OCI-LY1 (cell line): ENCODE results near the gene BMP8A.
"Not testable (repeated sequence)": the region's sequence is repeated elsewhere in the genome, so short reads cannot be mapped to it uniquely, and the experiment has no call there.

Experiments used
- H2AFZ ChIP-seq: fragments of 200-600 bp; sonication (generic), shearing (Covaris generic); 2 replicates; pipeline ENCODE4 v1.6.0; 2014; ENCODE audit warnings: antibody characterized with exemption, mild to moderate bottlenecking, low read length
- H3F3A ChIP-seq: fragments of 200-600 bp; sonication (generic), shearing (Covaris generic); 2 replicates; pipeline ENCODE4 v1.6.0; 2014; ENCODE audit warnings: mild to moderate bottlenecking, antibody characterized with exemption, low read length, moderate library complexity; ENCODE audit not compliant: insufficient read depth
- H3K27ac ChIP-seq: fragments of 200-600 bp; sonication (generic); 2 replicates; pipeline ENCODE4 v1.5.1; 2014; ENCODE audit warnings: low read length, mixed run types, mild to moderate bottlenecking, low read depth; ENCODE audit not compliant: poor library complexity, severe bottlenecking
- H3K27me3 ChIP-seq: fragments of 200-600 bp; sonication (generic); 2 replicates; pipeline ENCODE4 v1.6.0; 2014; ENCODE audit warnings: antibody characterized with exemption, mild to moderate bottlenecking, low read length, moderate library complexity; ENCODE audit not compliant: insufficient read depth
- H3K36me3 ChIP-seq: fragments of 200-600 bp; sonication (generic); 2 replicates; pipeline ENCODE4 v1.6.1; 2014; ENCODE audit warnings: mild to moderate bottlenecking, antibody characterized with exemption, low read length, moderate library complexity, mixed read lengths; ENCODE audit not compliant: insufficient read depth
- H3K4me1 ChIP-seq: fragments of 200-600 bp; sonication (generic); 2 replicates; pipeline ENCODE4 v1.5.1; 2014; ENCODE audit warnings: mild to moderate bottlenecking, low read length, moderate library complexity; ENCODE audit not compliant: insufficient read depth, severe bottlenecking
- H3K4me2 ChIP-seq: fragments of 200-600 bp; sonication (generic), shearing (Covaris generic); 2 replicates; pipeline ENCODE4 v1.6.1; 2014; ENCODE audit warnings: low read length
- H3K4me3 ChIP-seq: fragments of 200-600 bp; sonication (generic); 2 replicates; pipeline ENCODE4 v1.5.1; 2014; ENCODE audit warnings: low read length, low read depth, mild to moderate bottlenecking, mixed read lengths; ENCODE audit not compliant: poor library complexity, severe bottlenecking
- H3K79me2 ChIP-seq: fragments of 200-600 bp; shearing (Covaris generic); 2 replicates; pipeline ENCODE4 v1.6.1; 2016; ENCODE audit warnings: mixed run types, low read length, mixed read lengths; ENCODE audit not compliant: insufficient read depth
- H3K9ac ChIP-seq: fragments of 200-600 bp; sonication (generic), shearing (Covaris generic); 2 replicates; pipeline ENCODE4 v1.6.1; 2014; ENCODE audit warnings: mild to moderate bottlenecking, low read length, mixed read lengths
- H3K9me2 ChIP-seq: fragments of 200-600 bp; sonication (generic), shearing (Covaris generic); 2 replicates; pipeline ENCODE4 v1.6.1; 2014; ENCODE audit warnings: low read depth, mild to moderate bottlenecking, low read length, mixed read lengths
- H3K9me3 ChIP-seq: fragments of 200-600 bp; shearing (Covaris generic); 2 replicates; pipeline ENCODE4 v1.6.1; 2014; ENCODE audit warnings: low read length, mixed read lengths
- H4K20me1 ChIP-seq: fragments of 200-600 bp; sonication (generic), shearing (Covaris generic); 2 replicates; pipeline ENCODE4 v1.6.0; 2016; ENCODE audit warnings: mild to moderate bottlenecking, low read length; ENCODE audit not compliant: insufficient read depth
- CTCF ChIP-seq: fragments of 200-600 bp; sonication (generic), shearing (Covaris generic); IDR thresholded peaks from 2 replicates; pipeline ENCODE4 v1.5.1; 2017; ENCODE audit warnings: mild to moderate bottlenecking, antibody characterized with exemption, low read length, moderate library complexity, mixed read lengths
- EZH2 ChIP-seq: fragments of 200-600 bp; sonication (generic), shearing (Covaris generic); IDR thresholded peaks from 2 replicates; pipeline ENCODE4 v1.8.0; 2017; ENCODE audit warnings: borderline replicate concordance, mixed run types, mild to moderate bottlenecking, antibody characterized with exemption, low read length, moderate library complexity, mixed read lengths

The BMP8A gene

GRCh38 chr1:39490596-39491145, 765 bp upstream of the BMP8A start:
- peaks cover 12% of the 10 kb centered on the region for H3K36me3 ChIP-seq
- peak overlapping the region; percentile 86 for H3K4me2 ChIP-seq
- no peaks in the 10 kb centered on the region for H3K9me2 ChIP-seq
- no peaks in the 10 kb centered on the region for H3K27me3 ChIP-seq
- no peak overlapping the region for H2AFZ ChIP-seq
- no peaks in the 10 kb centered on the region for H3F3A ChIP-seq
- peaks cover 11% of the 10 kb centered on the region for H3K4me1 ChIP-seq
- H3K27ac ChIP-seq, result no peak overlapping the region
- TF ChIP-seq EZH2 (no peak), CTCF (no peak)
- no peak overlapping the region; the same call in 1 of the 2 replicates for H3K9ac ChIP-seq
- H3K9me3 ChIP-seq, result no peaks in the 10 kb centered on the region
- H4K20me1 ChIP-seq, result no peaks in the 10 kb centered on the region
- peak overlapping the region; percentile 64 for H3K4me3 ChIP-seq
- no peaks in the 10 kb centered on the region for H3K79me2 ChIP-seq

- not testable (repeated sequence) for H3F3A ChIP-seq, H3K4me3 ChIP-seq, H3K36me3 ChIP-seq, H3K9me3 ChIP-seq, H3K79me2 ChIP-seq, H4K20me1 ChIP-seq, H3K9ac ChIP-seq, H3K27ac ChIP-seq, H3K27me3 ChIP-seq, H3K4me2 ChIP-seq, H2AFZ ChIP-seq, H3K9me2 ChIP-seq
- H3K4me1 ChIP-seq, result peaks cover 11% of the 10 kb centered on the region
Observed at GRCh38 chr1:39492118-39493042, 944 bp downstream of the BMP8A start.

- not testable (repeated sequence) for H2AFZ ChIP-seq, H3K36me3 ChIP-seq, H3K9me3 ChIP-seq, H3K79me2 ChIP-seq, H3K27me3 ChIP-seq, H3K9ac ChIP-seq, H3K9me2 ChIP-seq, H3K4me2 ChIP-seq, H4K20me1 ChIP-seq, H3K27ac ChIP-seq, H3F3A ChIP-seq, H3K4me3 ChIP-seq
- peaks cover 11% of the 10 kb centered on the region for H3K4me1 ChIP-seq
Observed at GRCh38 chr1:39493043-39493810, 1.8 kb downstream of the BMP8A start.
